ENCODE measurements around the gene NDUFS5. TPM values are rescaled to one million over a fixed set of nuclear protein-coding genes. Genes with fewer than 3 reads are reported as not detected.
"Not testable (repeated sequence)": the region's sequence is repeated elsewhere in the genome, so short reads cannot be mapped to it uniquely, and the experiment has no call there.

The NDUFS5 gene
- total and polyA plus RNA-seq, 4 donors: 149 to 1,134 (median 354) TPM

DNA sequence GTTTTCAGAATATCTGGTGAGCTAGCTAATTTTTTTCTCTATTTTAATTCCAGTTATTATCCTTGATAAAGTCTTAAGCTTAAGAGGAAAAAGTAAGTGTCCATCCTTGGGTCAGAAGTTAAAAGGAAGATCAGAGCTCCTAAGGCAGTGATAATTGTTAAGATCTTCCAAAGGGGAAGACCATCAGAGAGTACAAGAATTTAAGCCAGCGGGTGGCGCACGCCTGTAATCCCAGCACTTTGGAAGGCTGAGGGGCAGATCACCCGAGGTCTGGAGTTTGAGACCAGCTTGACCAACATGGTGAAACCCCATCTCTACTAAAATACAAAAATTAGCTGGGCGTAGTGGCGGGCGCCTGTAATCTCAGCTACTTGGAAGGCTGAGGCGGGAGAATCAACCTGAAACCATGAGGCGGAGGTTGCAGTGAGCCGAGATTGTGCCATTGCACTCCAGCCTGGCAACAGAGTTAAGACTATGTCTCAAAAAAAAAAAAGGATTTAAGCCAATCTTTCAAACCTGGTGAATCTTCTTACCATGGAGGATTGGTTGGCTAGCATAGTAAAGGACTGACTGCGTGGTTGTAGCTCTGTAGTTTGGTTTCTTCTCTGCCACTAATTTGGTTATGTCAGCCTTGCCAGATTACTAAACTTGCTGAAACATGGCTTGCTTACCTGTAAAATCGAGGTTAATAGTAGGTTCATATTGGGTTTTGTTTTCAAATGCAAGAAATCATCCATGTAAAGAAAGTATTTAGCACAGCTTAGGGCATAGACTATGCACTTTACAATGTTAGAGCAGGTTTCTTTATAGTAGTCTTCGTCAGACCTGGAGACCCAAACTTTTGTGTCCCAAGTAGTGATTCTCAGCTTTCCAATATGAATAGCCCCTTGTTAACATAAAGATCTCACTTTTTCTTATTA lies 19.2 kb upstream of the NDUFS5 start:
- Histone ChIP-seq H3K36me3 (ENCODE audit: control insufficient read depth in 4 of 4, insufficient read depth in 4 of 4, low read length in 4 of 4) (peaks cover 13 to 51% (median 24%) of the 10 kb centered on the region in 4 donors), H3K27ac (ENCODE audit: low read depth in 1 of 2, low read length in 1 of 2) (no peak overlapping the region), H3K27me3 (ENCODE audit: control insufficient read depth in 3 of 3, insufficient read depth in 3 of 3, low read length in 2 of 3) (no peaks in the 10 kb centered on the region), H3K9ac (ENCODE audit: insufficient read depth in 1 of 2, low read length in 2 of 2) (no peak overlapping the region), H3K9me3 (ENCODE audit: control insufficient read depth in 4 of 4, insufficient read depth in 3 of 4, low read length in 3 of 4) (no peaks in the 10 kb centered on the region), H3K4me1 (ENCODE audit: control insufficient read depth in 5 of 5, insufficient read depth in 5 of 5, low read length in 5 of 5) (peaks cover 0 to 11% (median 0%) of the 10 kb centered on the region in 5 donors), H3K4me3 (no peak overlapping the region)
- no peak for DNase-seq
- TF ChIP-seq CTCF (IDR thresholded peaks at IDR 0.05; ENCODE audit: control extremely low read depth, extremely low read depth): no peak
- WGBS, 2 donors: 94 to 96% methylated on average over 13 of the region's 13 CpGs
- ATAC-seq (ENCODE audit: insufficient read depth, low FRiP score): no peak

DNA sequence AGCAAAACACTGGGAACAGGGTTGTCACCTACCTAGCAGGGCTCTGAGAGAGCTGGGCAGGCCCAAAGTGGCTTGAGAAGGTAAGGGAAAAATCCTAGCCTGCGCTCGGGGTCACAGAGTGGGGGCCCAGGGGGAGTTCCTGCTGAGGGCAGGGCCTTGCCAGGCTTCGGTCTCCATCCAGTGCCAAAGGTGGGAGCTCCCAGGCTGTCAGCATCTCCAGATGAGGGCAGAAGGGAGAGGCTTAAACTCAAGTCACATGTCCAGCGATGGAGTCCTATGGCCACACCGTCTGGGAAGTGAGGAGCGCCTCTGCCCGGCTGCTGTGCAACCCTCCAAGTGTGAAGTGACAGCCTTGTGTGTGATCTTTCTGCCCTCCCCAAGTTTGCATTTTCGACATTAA lies 11.2 kb upstream of the NDUFS5 start:
- H3K27ac ChIP-seq (ENCODE audit: low read depth in 1 of 2, low read length in 1 of 2); H3K4me1 ChIP-seq (ENCODE audit: control insufficient read depth in 5 of 5, insufficient read depth in 5 of 5, low read length in 5 of 5); H3K9me3 ChIP-seq (ENCODE audit: control insufficient read depth in 4 of 4, insufficient read depth in 3 of 4, low read length in 3 of 4); ATAC-seq (ENCODE audit: insufficient read depth, low FRiP score); H3K36me3 ChIP-seq (ENCODE audit: control insufficient read depth in 4 of 4, insufficient read depth in 4 of 4, low read length in 4 of 4); H3K4me3 ChIP-seq; DNase-seq; H3K9ac ChIP-seq (ENCODE audit: insufficient read depth in 1 of 2, low read length in 2 of 2); H3K27me3 ChIP-seq (ENCODE audit: control insufficient read depth in 3 of 3, insufficient read depth in 3 of 3, low read length in 2 of 3): not testable (repeated sequence)
- 87 to 90% methylated on average over 8 of the region's 8 CpGs for WGBS, 2 donors

DNA sequence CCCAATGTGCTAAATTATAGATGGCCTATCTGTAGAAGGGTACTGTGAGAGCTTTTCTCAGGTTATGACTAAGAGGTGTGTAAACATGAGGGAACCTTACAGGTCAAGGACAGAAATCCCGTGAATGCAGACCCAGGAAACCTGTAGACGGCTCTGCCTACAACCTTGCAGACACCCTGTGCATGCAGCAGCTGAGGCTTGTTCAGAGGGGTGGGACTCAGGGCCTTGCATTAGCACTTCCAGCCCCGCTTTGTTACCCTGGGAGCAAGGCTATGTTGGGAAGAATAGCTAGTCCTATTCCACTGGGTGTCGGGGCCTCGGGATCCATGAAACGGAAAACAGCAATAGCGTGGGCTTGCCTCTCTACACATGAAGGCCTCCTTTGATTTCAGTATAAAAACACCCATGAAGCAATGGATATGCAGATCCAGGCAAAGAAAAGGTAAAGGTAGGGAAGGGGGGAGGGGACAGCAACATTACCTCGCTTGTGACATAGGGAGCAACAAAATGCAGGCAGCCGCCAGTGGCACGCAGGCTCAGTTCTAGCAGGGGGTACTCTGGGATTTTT lies 9.5 kb upstream of the NDUFS5 start:
- Histone ChIP-seq H3K4me1 (ENCODE audit: control insufficient read depth in 5 of 5, insufficient read depth in 5 of 5, low read length in 5 of 5) (peaks cover 0 to 1% (median 0%) of the 10 kb centered on the region in 5 donors), H3K36me3 (ENCODE audit: control insufficient read depth in 4 of 4, insufficient read depth in 4 of 4, low read length in 4 of 4) (peaks cover 0 to 5% (median 3%) of the 10 kb centered on the region in 4 donors), H3K4me3 (no peak overlapping the region), H3K27ac (ENCODE audit: low read depth in 1 of 2, low read length in 1 of 2) (no peak overlapping the region), H3K9me3 (ENCODE audit: control insufficient read depth in 4 of 4, insufficient read depth in 3 of 4, low read length in 3 of 4) (no peaks in the 10 kb centered on the region), H3K9ac (ENCODE audit: insufficient read depth in 1 of 2, low read length in 2 of 2) (no peak overlapping the region), H3K27me3 (ENCODE audit: control insufficient read depth in 3 of 3, insufficient read depth in 3 of 3, low read length in 2 of 3) (no peaks in the 10 kb centered on the region)
- no peak for TF ChIP-seq CTCF (IDR thresholded peaks at IDR 0.05; ENCODE audit: control extremely low read depth, extremely low read depth)
- 81 to 87% methylated on average over 10 of the region's 10 CpGs for WGBS, 2 donors
- DNase-seq (no peak), ATAC-seq (ENCODE audit: insufficient read depth, low FRiP score) (no peak)

GRCh38 chr1:39017266-39017665 lies 8.9 kb upstream of the NDUFS5 start:
- Histone ChIP-seq H3K36me3 (ENCODE audit: control insufficient read depth in 4 of 4, insufficient read depth in 4 of 4, low read length in 4 of 4) (peaks cover 0 to 5% (median 3%) of the 10 kb centered on the region in 4 donors), H3K27me3 (ENCODE audit: control insufficient read depth in 3 of 3, insufficient read depth in 3 of 3, low read length in 2 of 3) (no peaks in the 10 kb centered on the region), H3K9ac (ENCODE audit: insufficient read depth in 1 of 2, low read length in 2 of 2) (no peak overlapping the region), H3K4me1 (ENCODE audit: control insufficient read depth in 5 of 5, insufficient read depth in 5 of 5, low read length in 5 of 5) (peaks cover 0 to 1% (median 0%) of the 10 kb centered on the region in 5 donors), H3K9me3 (ENCODE audit: control insufficient read depth in 4 of 4, insufficient read depth in 3 of 4, low read length in 3 of 4) (no peaks in the 10 kb centered on the region), H3K4me3 (no peak overlapping the region), H3K27ac (ENCODE audit: low read depth in 1 of 2, low read length in 1 of 2) (no peak overlapping the region)
- DNase-seq (no peak), ATAC-seq (ENCODE audit: insufficient read depth, low FRiP score) (no peak)
- TF ChIP-seq CTCF (IDR thresholded peaks at IDR 0.05; ENCODE audit: control extremely low read depth, extremely low read depth): no peak
- WGBS, 2 donors: 82 to 87% methylated on average over 5 of the region's 5 CpGs

GRCh38 chr1:39020494-39020893 lies 5.7 kb upstream of the NDUFS5 start:
- not testable (repeated sequence) for H3K9ac ChIP-seq (ENCODE audit: insufficient read depth in 1 of 2, low read length in 2 of 2); H3K9me3 ChIP-seq (ENCODE audit: control insufficient read depth in 4 of 4, insufficient read depth in 3 of 4, low read length in 3 of 4); H3K4me3 ChIP-seq; H3K27me3 ChIP-seq (ENCODE audit: control insufficient read depth in 3 of 3, insufficient read depth in 3 of 3, low read length in 2 of 3); DNase-seq; H3K27ac ChIP-seq (ENCODE audit: low read depth in 1 of 2, low read length in 1 of 2); H3K36me3 ChIP-seq (ENCODE audit: control insufficient read depth in 4 of 4, insufficient read depth in 4 of 4, low read length in 4 of 4); ATAC-seq (ENCODE audit: insufficient read depth, low FRiP score); H3K4me1 ChIP-seq (ENCODE audit: control insufficient read depth in 5 of 5, insufficient read depth in 5 of 5, low read length in 5 of 5)
- 45 to 52% methylated on average over 1 of the region's 1 CpG for WGBS, 2 donors

All from lung (tissue), 12 donors.